H1 (cell line): ENCODE data around the gene MRPS6. TPM values are rescaled to one million over a fixed set of nuclear protein-coding genes. Genes with fewer than 3 reads are reported as not detected.

Source experiments
- CTCF ChIA-PET: fragments of 300-600 bp; sonication (Branson Sonifier 250); formaldehyde crosslinking; loops from one replicate; lab custom pipeline; 2021; ENCODE audit not compliant: partially characterized antibody; lab: Charles Lee
- POLR2A ChIA-PET: fragments of 300-600 bp; sonication (Branson Sonifier 250); formaldehyde crosslinking; loops from one replicate; lab custom pipeline; 2021; ENCODE audit warnings: inconsistent platforms; ENCODE audit not compliant: partially characterized antibody; lab: Charles Lee
- DNase-seq, 2 experiments: peaks; one replicate each; pipeline versions ENCODE4 v3.0.0 to v3.0.0-alpha.2; 2010 to 2022; ENCODE audit warnings: low spot score in 2 of 2, low read depth in 1 of 2, mixed read lengths in 1 of 2
- FAIRE-seq: peaks from 2 replicates; lab custom pipeline; 2011; peaks lifted over from hg19 to GRCh38; lab: Jason Lieb, UNC
- H2AFZ ChIP-seq: 2 replicates; pipeline ENCODE4 v1.8.1; 2012; ENCODE audit warnings: low read length, inconsistent platforms
- H2AK5ac ChIP-seq: 2 replicates; pipeline ENCODE4 v1.6.1; 2013; ENCODE audit warnings: low read depth, low read length
- H2BK120ac ChIP-seq: replicated peaks from 2 replicates; pipeline ENCODE3; 2013; ENCODE audit warnings: low read depth, low read length, inconsistent platforms
- H2BK12ac ChIP-seq: 2 replicates; pipeline ENCODE4 v1.6.1; 2013; ENCODE audit warnings: low read depth, low read length
- H2BK15ac ChIP-seq: 2 replicates; pipeline ENCODE4 v1.6.1; 2013; ENCODE audit warnings: low read length
- H2BK20ac ChIP-seq: 2 replicates; pipeline ENCODE4 v1.6.1; 2013; ENCODE audit warnings: low read length
- H2BK5ac ChIP-seq: 2 replicates; pipeline ENCODE4 v1.6.1; 2013; ENCODE audit warnings: low read depth, low read length
- H3K14ac ChIP-seq: 2 replicates; pipeline ENCODE4 v1.6.1; 2013; ENCODE audit warnings: inconsistent platforms; ENCODE audit not compliant: insufficient read length
- H3K18ac ChIP-seq: 2 replicates; pipeline ENCODE4 v1.6.1; 2013; ENCODE audit warnings: low read length; ENCODE audit errors: extremely low read depth
- H3K23ac ChIP-seq: 2 replicates; pipeline ENCODE4 v1.6.1; 2013; ENCODE audit warnings: inconsistent platforms; ENCODE audit not compliant: insufficient read length
- H3K23me2 ChIP-seq: 2 replicates; pipeline ENCODE4 v1.6.1; 2013; ENCODE audit warnings: low read depth, low read length
- H3K27ac ChIP-seq: 2 replicates; pipeline ENCODE4 v1.6.1; 2011; ENCODE audit warnings: low read depth, low read length, inconsistent platforms
- H3K27me3 ChIP-seq, 4 experiments: replicated peaks in 1 of 4; 1 replicate in 1 of 4; 2 replicates in 3 of 4; pipeline versions ENCODE4 v1.6.1 to v1.8.1; 2011 to 2013; ENCODE audit warnings: low read length in 3 of 4, mild to moderate bottlenecking in 3 of 4, inconsistent platforms in 2 of 4, mixed read lengths in 2 of 4, moderate library complexity in 1 of 4; ENCODE audit not compliant: control insufficient read depth in 3 of 4, insufficient read depth in 3 of 4; ENCODE audit errors: extremely low read depth in 1 of 4
- H3K36me3 ChIP-seq, 4 experiments: 2 replicates each; pipeline versions ENCODE4 v1.6.1 to v1.8.1; 2011 to 2013; ENCODE audit warnings: mild to moderate bottlenecking in 4 of 4, low read length in 3 of 4, moderate library complexity in 2 of 4, control low read depth in 1 of 4, inconsistent platforms in 1 of 4; ENCODE audit not compliant: insufficient read depth in 4 of 4, control insufficient read depth in 2 of 4
- H3K4ac ChIP-seq: replicated peaks from 2 replicates; pipeline ENCODE3; 2013; ENCODE audit warnings: low read length, low read depth, mixed read lengths, inconsistent platforms; ENCODE audit not compliant: insufficient read length
- H3K4me1 ChIP-seq, 4 experiments: replicated peaks in 1 of 4; 1 replicate in 1 of 4; 2 replicates in 3 of 4; pipeline versions ENCODE4 v1.6.1 to v1.8.1; 2011 to 2013; ENCODE audit warnings: low read length in 3 of 4, inconsistent platforms in 2 of 4, mixed read lengths in 1 of 4; ENCODE audit not compliant: insufficient read depth in 4 of 4, control insufficient read depth in 3 of 4
- H3K4me2 ChIP-seq, 2 experiments: 2 replicates each; pipeline versions ENCODE4 v1.6.1 to v1.8.1; 2011 to 2013; ENCODE audit warnings: low read depth in 2 of 2, low read length in 2 of 2, control low read depth in 1 of 2, inconsistent platforms in 1 of 2, mild to moderate bottlenecking in 1 of 2; ENCODE audit not compliant: insufficient read depth in 1 of 2
- H3K4me3 ChIP-seq, 4 experiments: fragments of 200-600, 300-600 bp in 1 of 4; sonication (generic), shearing (Covaris generic), sonication (Bioruptor Twin) in 1 of 4; 2 replicates each; pipeline versions ENCODE4 v1.5.1 to v1.8.1; 2011 to 2016; ENCODE audit warnings: low read length in 4 of 4, low read depth in 3 of 4, control low read depth in 2 of 4, inconsistent platforms in 2 of 4, mild to moderate bottlenecking in 2 of 4, mixed read lengths in 1 of 4, moderate library complexity in 1 of 4; ENCODE audit not compliant: insufficient read depth in 2 of 4; ENCODE audit errors: extremely low read depth in 1 of 4
- H3K56ac ChIP-seq: replicated peaks from 2 replicates; pipeline ENCODE3; 2013; ENCODE audit warnings: low read depth, mild to moderate bottlenecking, mixed read lengths, low read length, inconsistent platforms; ENCODE audit not compliant: insufficient read length
- H3K79me1 ChIP-seq: 2 replicates; pipeline ENCODE4 v1.6.1; 2013; ENCODE audit warnings: low read depth, low read length, control low read depth
- H3K79me2 ChIP-seq, 2 experiments: 2 replicates each; pipeline versions ENCODE4 v1.6.1 to v1.8.1; 2012 to 2013; ENCODE audit warnings: low read length in 2 of 2, mild to moderate bottlenecking in 2 of 2, inconsistent platforms in 1 of 2; ENCODE audit not compliant: insufficient read depth in 2 of 2, control insufficient read depth in 1 of 2
- H3K9ac ChIP-seq, 4 experiments: replicated peaks in 1 of 4; 1 replicate in 1 of 4; 2 replicates in 3 of 4; pipeline versions ENCODE4 v1.6.1 to v1.8.1; 2011 to 2013; ENCODE audit warnings: low read depth in 3 of 4, low read length in 3 of 4, control low read depth in 2 of 4, mild to moderate bottlenecking in 2 of 4, moderate library complexity in 2 of 4, inconsistent platforms in 1 of 4; ENCODE audit errors: extremely low read depth in 1 of 4
- H3K9me3 ChIP-seq, 2 experiments: 2 replicates each; pipeline versions ENCODE4 v1.6.1 to v1.8.1; 2012 to 2013; ENCODE audit warnings: mild to moderate bottlenecking in 2 of 2, moderate library complexity in 2 of 2, control low read depth in 1 of 2, inconsistent platforms in 1 of 2, low read depth in 1 of 2, low read length in 1 of 2, mixed read lengths in 1 of 2; ENCODE audit not compliant: insufficient read depth in 2 of 2
- H4K20me1 ChIP-seq, 2 experiments: replicated peaks in 1 of 2; 2 replicates each; pipeline versions ENCODE3 to v1.8.1; 2011 to 2013; ENCODE audit warnings: inconsistent platforms in 2 of 2, low read length in 2 of 2, mild to moderate bottlenecking in 1 of 2; ENCODE audit not compliant: insufficient read depth in 2 of 2, control insufficient read depth in 1 of 2
- H4K5ac ChIP-seq: 2 replicates; pipeline ENCODE4 v1.6.1; 2013; ENCODE audit warnings: low read length, low read depth, mixed read lengths, inconsistent platforms; ENCODE audit not compliant: insufficient read length
- H4K8ac ChIP-seq: 2 replicates; pipeline ENCODE4 v1.8.0; 2013; ENCODE audit warnings: mild to moderate bottlenecking, moderate library complexity, low read length, inconsistent platforms; ENCODE audit not compliant: insufficient read depth; ENCODE audit errors: extremely low read depth
- H4K91ac ChIP-seq: replicated peaks from 2 replicates; pipeline ENCODE3; 2013; ENCODE audit warnings: low read length, mixed read lengths, inconsistent platforms; ENCODE audit not compliant: insufficient read length
- CBX5 ChIP-seq: fragments of 300-800, 300-1000 bp; sonication (generic); IDR thresholded peaks from 2 replicates; pipeline ENCODE4 v1.7.1; 2016; ENCODE audit warnings: antibody characterized with exemption, low read length, low read depth
- KDM5A ChIP-seq: fragments of 200-600 bp; IDR thresholded peaks from 2 replicates; pipeline ENCODE4 v1.7.1; 2012; ENCODE audit warnings: mild to moderate bottlenecking, low read length, inconsistent platforms, mixed read lengths
- POU5F1 ChIP-seq: IDR thresholded peaks from 2 replicates; pipeline ENCODE4 v1.6.1; 2011; ENCODE audit warnings: low read depth, mild to moderate bottlenecking, low read length, moderate library complexity
- TAF1 ChIP-seq: IDR thresholded peaks from 2 replicates; pipeline ENCODE4 v1.6.1; 2011; ENCODE audit warnings: mild to moderate bottlenecking, low read depth, low read length
- TAF7 ChIP-seq: optimal IDR thresholded peaks from 2 replicates; pipeline ENCODE3; 2011; ENCODE audit warnings: low read depth, mild to moderate bottlenecking, inconsistent platforms, low read length, moderate library complexity, borderline replicate concordance
- YY1 ChIP-seq: IDR thresholded peaks from 2 replicates; pipeline ENCODE4 v1.6.1; 2011; ENCODE audit warnings: low read depth, mild to moderate bottlenecking, low read length
- WGBS, 2 experiments: shearing (Covaris generic) in 1 of 2; methylation state at CpG; one replicate each; pipeline versions ENCODE4 v1.1.6 to v1.1.7; 2013 to 2015; ENCODE audit warnings: low lambda C conversion rate in 2 of 2, mixed read lengths in 2 of 2, inconsistent platforms in 1 of 2, low coverage in 1 of 2, missing lambda C conversion rate in 1 of 2; ENCODE audit not compliant: insufficient replicate concordance in 2 of 2, insufficient coverage in 1 of 2, insufficient read length in 1 of 2; ENCODE audit errors: extremely low coverage in 1 of 2, missing lambda C conversion rate in 1 of 2; 5-methylcytosine and 5-hydroxymethylcytosine counted together
- polyA plus RNA-seq, 7 experiments: library from polyadenylated mRNA; depleted of rRNA in 3 of 7; stranded (reverse) in 5 of 7; unstranded in 2 of 7; fragments of >200 nt in 5 of 7; fragments of 200-250 nt in 2 of 7; gene quantifications; 1 replicate in 5 of 7; 2 replicates in 1 of 7; 4 replicates in 1 of 7; pipeline versions ENCODE4 v1.2.1 to v1.2.3, GENCODE V29; 2011 to 2013; ENCODE audit warnings: missing spikeins in 2 of 7, mixed read lengths in 2 of 7
- total RNA-seq: library from RNA; stranded (reverse); fragmentation: NEBNext Ultra II Directional; extraction: Animal tissue kit (Norgen Biotek cat#: 25700); gene quantifications from 2 replicates; pipeline ENCODE4 v1.2.1, GENCODE V29; 2021

The MRPS6 gene
- total and polyA plus RNA-seq, 2 of the 8 experiments (the other 6 are each of a cell fraction or from before 2014, with no cell fraction given): 62.7 to 156 TPM

DNA sequence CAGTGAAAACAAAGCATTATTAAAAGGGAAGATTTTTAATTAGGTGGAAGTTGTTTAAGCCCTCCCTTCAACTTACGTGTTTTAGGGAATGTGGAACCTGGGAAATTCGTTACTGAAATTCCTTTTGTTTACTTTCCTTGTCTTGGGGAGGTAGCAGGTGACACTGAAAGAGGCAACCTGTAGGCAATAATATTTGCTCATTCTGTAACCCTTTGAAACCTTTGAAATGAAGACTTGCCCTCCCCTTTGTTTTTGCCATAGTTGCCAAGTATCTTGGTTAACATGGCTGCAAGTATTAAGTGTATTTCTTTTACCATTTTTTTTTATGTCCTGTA, 1.7 kb downstream of the MRPS6 start:
- Histone ChIP-seq H3K79me1 (no peaks in the 10 kb centered on the region; the same call in 1 of the 2 replicates), H3K4me3 (peak overlapping the region; percentile 67 to 92 (median 76); a peak in 7 of 8 replicates), H2AK5ac (no peak overlapping the region), H2AFZ (no peak overlapping the region), H3K79me2 (peaks cover 0 to 59% of the 10 kb centered on the region in 2 experiments; a peak in 3 of 4 replicates), H3K9me3 (no peaks in the 10 kb centered on the region), H4K91ac (no peak overlapping the region), H2BK20ac (no peak overlapping the region), H3K56ac (no peak overlapping the region), H3K4me2 (peak overlapping the region; percentile 75 to 96), H4K8ac (no peak overlapping the region), H3K4ac (no peak overlapping the region), H3K14ac (no peak overlapping the region), H2BK120ac (no peak overlapping the region), H3K23ac (no peak overlapping the region), H3K36me3 (peaks cover 0 to 4% (median 0%) of the 10 kb centered on the region in 4 experiments; a peak in 2 of 8 replicates), H2BK12ac (no peak overlapping the region), H2BK15ac (no peak overlapping the region), H3K27me3 (no peaks in the 10 kb centered on the region; a peak in 2 of 7 replicates), H3K18ac (no peak overlapping the region), H4K5ac (no peak overlapping the region), H3K4me1 (peaks cover 0 to 11% (median 3%) of the 10 kb centered on the region in 4 experiments; a peak in 6 of 7 replicates), H3K27ac (no peak overlapping the region), H4K20me1 (peaks cover 14 to 24% of the 10 kb centered on the region in 2 experiments), H2BK5ac (no peak overlapping the region), H3K9ac (no peak overlapping the region; a peak in 1 of 7 replicates), H3K23me2 (peaks cover 12% of the 10 kb centered on the region; the same call in 1 of the 2 replicates)
- 41% methylated on average over 2 of the region's 2 CpGs; no CpG with 5 or more reads in 1 of the 2 experiments for WGBS, 2 experiments
- DNase-seq: no peak
- TF ChIP-seq CBX5 (no peak), TAF7 (no peak), KDM5A (no peak), YY1 (no peak), TAF1 (no peak), POU5F1 (no peak)
- no peak for FAIRE-seq
- ChIA-PET POLR2A (interaction anchor here (1.1 to 2.6 kb wide), 9 partner anchors 11 to 151 kb away, joined by 3 to 19 read pairs (median 4); no protein-coding TSS in a partner anchor), CTCF (interaction anchor here (0.6 to 3.3 kb wide), 7 partner anchors 16 to 144 kb away, joined by 3 to 28 read pairs (median 3); no protein-coding TSS in a partner anchor)
